ENCODE measurements around the gene RUNX1. TPM values are rescaled to one million over a fixed set of nuclear protein-coding genes. Genes with fewer than 3 reads are reported as not detected.
A peak's percentile ranks its signal among the peaks of the same experiment; 100 is the strongest.

RUNX1 gene
- total RNA-seq, 1 experiment from 2014 or later, result 55.2 TPM

DNA sequence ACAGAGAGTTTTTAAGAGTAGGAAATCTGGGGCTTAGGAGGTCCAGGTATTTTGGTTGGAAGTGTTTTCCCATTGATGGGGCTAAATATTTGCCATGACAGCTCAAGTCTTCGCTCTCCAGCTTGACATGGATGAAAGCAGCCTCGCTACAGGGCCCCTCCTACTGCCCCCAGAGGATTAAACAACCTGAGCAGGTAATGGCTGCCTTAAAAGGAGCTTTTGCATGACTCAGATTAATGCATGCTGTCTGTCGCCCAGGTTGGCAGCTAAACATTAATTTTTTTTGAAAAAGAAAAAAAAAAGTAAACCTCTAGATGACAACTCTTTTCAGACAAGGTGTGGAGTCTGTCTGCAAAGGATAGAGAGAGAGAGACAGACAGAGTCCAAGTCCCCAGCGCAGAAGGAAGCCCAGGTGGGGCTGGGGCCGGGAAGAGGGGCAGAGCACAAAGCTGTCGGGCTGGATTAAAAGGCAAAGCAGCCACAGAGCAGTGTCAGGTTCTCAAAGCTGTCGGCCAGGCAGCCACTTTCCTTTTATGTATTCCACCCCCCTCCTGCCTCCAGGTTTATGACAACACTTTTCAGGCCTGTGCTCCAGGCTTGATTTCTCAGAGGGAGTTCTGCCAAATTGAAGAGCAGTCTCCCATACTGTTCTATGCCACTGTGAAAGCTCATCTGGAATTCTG, 252.4 kb downstream of the RUNX1 start:
- Histone ChIP-seq H3K9me3 (ENCODE audit: low read length) (no peaks in the 10 kb centered on the region), H2AFZ (ENCODE audit: low read length) (no peak overlapping the region), H3F3A (ENCODE audit: low read length, unreplicated experiment) (peaks cover 17% of the 10 kb centered on the region), H3K27me3 (ENCODE audit: low read length) (no peaks in the 10 kb centered on the region), H3K4me2 (ENCODE audit: low read length) (peak overlapping the region; percentile 56), H3K27ac (ENCODE audit: low read length) (peak overlapping the region; percentile 89), H3K36me3 (ENCODE audit: low read depth, low read length) (peaks cover 60% of the 10 kb centered on the region), H3K9ac (ENCODE audit: low read length) (peak overlapping the region; percentile 30), H3K9me2 (replicated peaks; ENCODE audit: low read length) (no peaks in the 10 kb centered on the region), H3K79me2 (ENCODE audit: low read length) (peaks cover 26% of the 10 kb centered on the region), H3K4me3 (ENCODE audit: low read length) (no peak overlapping the region), H4K20me1 (ENCODE audit: low read length) (no peaks in the 10 kb centered on the region), H3K4me1 (ENCODE audit: insufficient read depth, low read length) (peaks cover 39% of the 10 kb centered on the region)
- TF ChIP-seq EZH2phosphoT487 (IDR thresholded peaks at IDR 0.05; ENCODE audit: borderline replicate concordance, low read length), result no peak
- TF ChIP-seq EZH2 (IDR thresholded peaks at IDR 0.05; ENCODE audit: low read length, unreplicated experiment), result no peak
- TF ChIP-seq, protein P1, sequence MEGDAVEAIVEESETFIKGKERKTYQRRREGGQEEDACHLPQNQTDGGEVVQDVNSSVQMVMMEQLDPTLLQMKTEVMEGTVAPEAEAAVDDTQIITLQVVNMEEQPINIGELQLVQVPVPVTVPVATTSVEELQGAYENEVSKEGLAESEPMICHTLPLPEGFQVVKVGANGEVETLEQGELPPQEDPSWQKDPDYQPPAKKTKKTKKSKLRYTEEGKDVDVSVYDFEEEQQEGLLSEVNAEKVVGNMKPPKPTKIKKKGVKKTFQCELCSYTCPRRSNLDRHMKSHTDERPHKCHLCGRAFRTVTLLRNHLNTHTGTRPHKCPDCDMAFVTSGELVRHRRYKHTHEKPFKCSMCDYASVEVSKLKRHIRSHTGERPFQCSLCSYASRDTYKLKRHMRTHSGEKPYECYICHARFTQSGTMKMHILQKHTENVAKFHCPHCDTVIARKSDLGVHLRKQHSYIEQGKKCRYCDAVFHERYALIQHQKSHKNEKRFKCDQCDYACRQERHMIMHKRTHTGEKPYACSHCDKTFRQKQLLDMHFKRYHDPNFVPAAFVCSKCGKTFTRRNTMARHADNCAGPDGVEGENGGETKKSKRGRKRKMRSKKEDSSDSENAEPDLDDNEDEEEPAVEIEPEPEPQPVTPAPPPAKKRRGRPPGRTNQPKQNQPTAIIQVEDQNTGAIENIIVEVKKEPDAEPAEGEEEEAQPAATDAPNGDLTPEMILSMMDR (conservative IDR thresholded peaks at IDR 0.05; ENCODE audit: low read depth, low read length), result no peak
- POLR2A ChIA-PET (ENCODE audit: unreplicated experiment), result interaction anchor here (0.6 to 1.0 kb wide), 3 partner anchors 53 to 91 kb away, joined by 3 to 6 read pairs (median 4); no protein-coding TSS in a partner anchor
- no TSS peak for BruUV-seq (replicated peaks)
- intact Hi-C loops (cut with micrococcal nuclease), result loop anchor here (5.0 kb wide), 1 partner anchor 251 kb away; the partner anchor contains the start of gene RUNX1
- ATAC-seq (no peak), DNase-seq (peak; percentile 26)
- CTCF ChIA-PET, result interaction anchor here (2.6 kb wide), 1 partner anchor 51 kb away, joined by 23 read pairs; no protein-coding TSS in a partner anchor

DNA sequence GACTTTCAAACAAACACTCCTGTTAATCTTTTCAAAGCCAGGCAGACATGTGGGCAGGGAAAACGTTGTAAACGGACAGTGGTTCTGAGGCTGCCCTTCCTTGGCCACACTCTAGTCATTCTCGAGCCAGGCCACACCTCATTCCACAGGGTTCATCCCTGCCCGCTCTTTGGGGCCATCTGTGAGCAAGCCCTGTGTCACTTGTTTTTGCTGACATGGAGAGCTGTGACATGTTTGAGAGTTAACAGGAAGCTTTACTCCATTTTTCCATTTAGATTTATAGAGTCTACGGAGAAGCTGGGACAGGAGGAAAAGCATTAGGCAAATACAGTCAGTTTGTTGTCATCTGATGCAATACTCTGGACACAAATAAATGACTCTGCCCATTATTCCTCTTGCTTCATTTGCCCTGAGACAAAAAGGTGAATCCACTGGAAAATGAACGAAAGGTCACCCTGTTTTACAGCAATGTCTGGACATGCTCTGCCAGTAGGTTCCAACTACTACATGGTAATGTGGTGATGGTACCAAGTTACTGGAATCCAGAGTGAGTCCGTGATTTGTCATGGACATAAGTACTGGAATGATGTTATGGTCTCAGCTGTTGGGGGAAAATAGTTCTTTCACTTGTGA, 253.4 kb downstream of the RUNX1 start:
- BruUV-seq (replicated peaks), result no TSS peak
- ATAC-seq (peak; percentile 95), DNase-seq (peak; percentile 92)
- POLR2A ChIA-PET (ENCODE audit: unreplicated experiment), result interaction anchor here (0.5 to 1.0 kb wide), 5 partner anchors 13 to 694 kb away, joined by 3 to 6 read pairs (median 4); no protein-coding TSS in a partner anchor
- intact Hi-C loops (cut with micrococcal nuclease), result loop anchor here (1.0 to 5.0 kb wide), 7 partner anchors 17 to 252 kb away; partner anchors contain the start of gene RUNX1
- Histone ChIP-seq H3K9ac (ENCODE audit: low read length) (peak overlapping the region; percentile 59), H3F3A (ENCODE audit: low read length, unreplicated experiment) (peaks cover 17% of the 10 kb centered on the region), H3K4me2 (ENCODE audit: low read length) (peak overlapping the region; percentile 56), H2AFZ (ENCODE audit: low read length) (no peak overlapping the region), H3K9me2 (replicated peaks; ENCODE audit: low read length) (no peaks in the 10 kb centered on the region), H3K79me2 (ENCODE audit: low read length) (peaks cover 19% of the 10 kb centered on the region), H4K20me1 (ENCODE audit: low read length) (no peaks in the 10 kb centered on the region), H3K9me3 (ENCODE audit: low read length) (no peaks in the 10 kb centered on the region), H3K27me3 (ENCODE audit: low read length) (no peaks in the 10 kb centered on the region), H3K27ac (ENCODE audit: low read length) (peak overlapping the region; percentile 89), H3K4me3 (ENCODE audit: low read length) (no peak overlapping the region), H3K36me3 (ENCODE audit: low read depth, low read length) (peaks cover 60% of the 10 kb centered on the region), H3K4me1 (ENCODE audit: insufficient read depth, low read length) (peaks cover 42% of the 10 kb centered on the region)
- TF ChIP-seq EZH2phosphoT487 (IDR thresholded peaks at IDR 0.05; ENCODE audit: borderline replicate concordance, low read length) (no peak), EZH2 (IDR thresholded peaks at IDR 0.05; ENCODE audit: low read length, unreplicated experiment) (no peak)
- TF ChIP-seq, protein P1 (conservative IDR thresholded peaks at IDR 0.05; ENCODE audit: low read depth, low read length), result no peak
- CTCF ChIA-PET, result interaction anchor here (0.6 to 2.6 kb wide), 7 partner anchors 41 to 1138 kb away, joined by 3 to 23 read pairs (median 3); no protein-coding TSS in a partner anchor
